Activated gamma-delta T cell (primary cell): ENCODE measurements around the gene SLC19A2.
"Not testable (repeated sequence)": the region's sequence is repeated elsewhere in the genome, so short reads cannot be mapped to it uniquely, and the experiment has no call there.

Experiments
- DNase-seq: peaks from one replicate; lab custom pipeline; 2025; lab: John Stamatoyannopoulos, UW
- total RNA-seq, 2 donors: gene quantifications; one replicate each; lab custom pipeline; 2026; lab: John Stamatoyannopoulos, UW

Gene SLC19A2
- 12.6 to 20.9 reads per million in 2 donors for total RNA-seq

GRCh38 chr1:169485431-169486280, at the start of gene SLC19A2:
Gene SLC19A2, minus strand, starts transcription at chr1:169485944. Its CDS starts 178 bp downstream, at chr1:169485766.
- DNase-seq = peak; percentile 86

- DNase-seq = no peak
Measured at GRCh38 chr1:169534653-169535052, 48.9 kb upstream of the SLC19A2 start.

- not testable (repeated sequence) for DNase-seq
Measured at GRCh38 chr1:169533528-169534190, 47.9 kb upstream of the SLC19A2 start.

- no peak for DNase-seq
Measured at GRCh38 chr1:169530448-169530847, 44.7 kb upstream of the SLC19A2 start.

GRCh38 chr1:169529068-169529642, 43.4 kb upstream of the SLC19A2 start:
- DNase-seq = no peak

- DNase-seq = no peak
Measured at GRCh38 chr1:169528215-169529067, 42.7 kb upstream of the SLC19A2 start.

- no peak for DNase-seq
Measured at GRCh38 chr1:169527451-169528214, 41.9 kb upstream of the SLC19A2 start.

GRCh38 chr1:169527001-169527400, 41.3 kb upstream of the SLC19A2 start:
- no peak for DNase-seq

- no peak for DNase-seq
Measured at GRCh38 chr1:169526120-169526832, 40.5 kb upstream of the SLC19A2 start.

GRCh38 chr1:169525391-169525790, 39.6 kb upstream of the SLC19A2 start:
- no peak for DNase-seq

GRCh38 chr1:169523904-169524303, 38.2 kb upstream of the SLC19A2 start:
- DNase-seq = no peak

GRCh38 chr1:169521226-169521625, 35.5 kb upstream of the SLC19A2 start:
- DNase-seq = no peak

- DNase-seq = no peak
Measured at GRCh38 chr1:169517558-169518186, 31.9 kb upstream of the SLC19A2 start.

GRCh38 chr1:169515641-169516040, 29.9 kb upstream of the SLC19A2 start:
- DNase-seq = no peak

GRCh38 chr1:169514566-169515270, 29.0 kb upstream of the SLC19A2 start:
- DNase-seq = no peak

- DNase-seq = no peak
Measured at GRCh38 chr1:169513208-169513607, 27.5 kb upstream of the SLC19A2 start.

GRCh38 chr1:169511316-169512005, 25.7 kb upstream of the SLC19A2 start:
- DNase-seq = no peak

- no peak for DNase-seq
Measured at GRCh38 chr1:169510060-169510459, 24.3 kb upstream of the SLC19A2 start.

GRCh38 chr1:169509354-169509753, 23.6 kb upstream of the SLC19A2 start:
- no peak for DNase-seq
